IPS-NIHi7 (cell line): ENCODE data around the gene SLC11A1.

Experiments
- DNase-seq: peaks from one replicate; pipeline ENCODE4 v3.0.0; 2012; ENCODE audit warnings: mixed read lengths; ENCODE audit errors: extremely low spot score

The SLC11A1 gene

DNA sequence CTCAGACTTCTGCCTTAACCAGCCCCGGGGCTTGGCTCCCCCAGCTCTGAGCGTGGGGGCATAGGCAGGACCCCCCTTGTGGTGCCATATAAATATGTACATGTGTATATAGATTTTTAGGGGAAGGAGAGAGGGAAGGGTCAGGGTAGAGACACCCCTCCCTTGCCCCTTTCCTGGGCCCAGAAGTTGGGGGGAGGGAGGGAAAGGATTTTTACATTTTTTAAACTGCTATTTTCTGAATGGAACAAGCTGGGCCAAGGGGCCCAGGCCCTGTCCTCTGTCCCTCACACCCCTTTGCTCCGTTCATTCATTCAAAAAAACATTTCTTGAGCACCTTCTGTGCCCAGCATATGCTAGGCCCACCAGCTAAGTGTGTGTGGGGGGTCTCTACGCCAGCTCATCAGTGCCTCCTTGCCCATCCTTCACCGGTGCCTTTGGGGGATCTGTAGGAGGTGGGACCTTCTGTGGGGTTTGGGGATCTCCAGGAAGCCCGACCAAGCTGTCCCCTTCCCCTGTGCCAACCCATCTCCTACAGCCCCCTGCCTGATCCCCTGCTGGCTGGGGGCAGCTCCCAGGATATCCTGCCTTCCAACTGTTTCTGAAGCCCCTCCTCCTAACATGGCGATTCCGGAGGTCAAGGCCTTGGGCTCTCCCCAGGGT lies 23.1 kb downstream of the SLC11A1 start:
- no peak for DNase-seq

DNA sequence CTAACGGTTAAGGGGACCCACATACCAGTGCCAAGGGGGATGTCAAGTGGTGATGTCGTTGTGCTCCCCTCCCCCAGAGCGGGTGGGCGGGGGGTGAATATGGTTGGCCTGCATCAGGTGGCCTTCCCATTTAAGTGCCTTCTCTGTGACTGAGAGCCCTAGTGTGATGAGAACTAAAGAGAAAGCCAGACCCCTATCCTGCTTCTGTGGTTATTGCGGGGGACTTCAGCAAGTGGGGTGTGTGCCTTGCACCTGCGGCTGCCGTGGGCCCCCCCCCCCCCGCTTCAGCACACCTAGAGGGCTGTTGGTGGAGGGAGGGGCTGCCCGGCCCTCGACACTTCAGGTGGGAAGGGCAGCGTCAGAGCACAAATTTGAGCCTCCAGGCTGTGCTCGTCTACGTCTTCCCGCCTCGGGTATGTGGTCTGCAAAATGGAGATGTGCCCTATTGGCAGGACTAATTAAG lies 23.7 kb downstream of the SLC11A1 start:
- DNase-seq: no peak

DNA sequence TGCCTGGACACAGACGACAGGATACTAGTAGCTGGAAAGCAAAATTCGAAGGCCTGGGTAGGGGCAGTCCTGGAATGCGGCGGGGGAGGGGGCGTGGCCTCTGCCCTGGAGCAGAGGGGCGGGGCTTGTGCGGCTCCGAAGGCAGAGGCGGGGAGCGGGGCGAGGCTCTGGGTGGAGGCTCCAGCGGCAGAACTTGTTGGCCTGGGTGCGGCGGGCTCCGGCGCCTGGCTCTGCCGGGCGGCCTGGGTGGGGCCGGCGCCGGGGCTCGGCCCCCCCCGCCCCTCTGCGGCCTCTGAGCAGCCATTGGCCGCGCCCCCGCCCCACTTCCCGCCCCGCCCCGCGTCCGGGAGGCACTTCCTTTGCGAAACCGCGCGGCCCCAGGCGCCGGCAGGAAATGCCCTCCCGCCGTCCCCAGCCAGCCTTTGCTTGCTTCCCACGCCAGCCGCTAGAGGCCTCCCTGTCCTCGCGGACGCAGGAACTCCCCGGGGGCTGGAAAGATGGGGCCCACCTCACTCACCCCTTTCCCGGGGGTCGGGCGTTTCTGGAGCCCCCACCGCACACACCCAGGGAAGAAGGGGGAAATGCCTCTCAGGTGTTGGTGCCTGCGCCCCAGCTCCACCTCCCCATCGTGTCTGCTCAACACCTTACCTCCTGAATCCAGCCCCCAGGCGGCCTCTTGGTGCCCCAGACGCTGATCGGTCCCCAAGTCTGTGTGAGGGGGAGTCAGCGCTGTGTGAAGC lies 24.3 kb downstream of the SLC11A1 start:
- DNase-seq: peak; percentile 97

- DNase-seq: no peak
These were observed 25.0 kb downstream of the SLC11A1 start for GRCh38 chr2:218406949-218407618.

DNA sequence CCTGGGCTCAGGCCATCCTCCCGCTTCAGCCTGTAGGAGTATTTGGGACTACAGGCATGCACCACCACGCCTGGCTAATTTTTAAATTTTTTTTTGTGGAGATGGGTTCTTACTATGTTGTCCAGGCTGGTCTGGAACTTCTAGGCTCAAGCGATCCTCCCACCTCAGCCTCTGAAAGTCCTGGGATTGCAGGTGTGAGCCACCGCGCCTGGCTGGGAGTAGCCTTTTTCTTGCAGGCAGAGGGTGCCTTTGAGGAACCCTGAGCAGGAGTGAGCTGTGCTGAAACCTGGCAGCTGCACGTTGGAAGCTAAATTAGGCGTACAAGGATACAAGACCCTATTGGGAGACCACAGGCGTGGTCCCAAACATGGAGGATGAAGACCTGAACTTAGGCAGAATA lies 25.6 kb downstream of the SLC11A1 start:
- no peak for DNase-seq

DNA sequence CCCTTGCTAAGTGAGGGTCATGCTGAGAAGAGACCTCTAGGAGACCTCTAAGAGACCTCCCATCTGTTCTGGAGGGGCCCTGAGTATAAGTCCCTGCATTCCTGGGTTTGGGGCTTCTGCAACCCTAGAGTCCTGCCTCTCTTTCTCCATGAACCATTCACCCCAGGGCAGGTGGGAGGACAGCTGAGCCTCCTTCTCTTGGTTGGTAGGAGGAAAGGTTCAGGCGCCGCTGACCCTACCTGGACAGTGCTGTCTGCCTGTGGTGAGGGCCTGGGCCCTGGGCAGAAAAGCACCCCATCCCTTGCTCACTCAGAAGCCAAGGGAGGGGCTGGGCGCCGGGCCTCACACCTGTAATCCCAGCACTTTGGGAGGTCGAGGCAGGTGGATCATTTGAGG lies 36.2 kb downstream of the SLC11A1 start:
- DNase-seq: no peak

DNA sequence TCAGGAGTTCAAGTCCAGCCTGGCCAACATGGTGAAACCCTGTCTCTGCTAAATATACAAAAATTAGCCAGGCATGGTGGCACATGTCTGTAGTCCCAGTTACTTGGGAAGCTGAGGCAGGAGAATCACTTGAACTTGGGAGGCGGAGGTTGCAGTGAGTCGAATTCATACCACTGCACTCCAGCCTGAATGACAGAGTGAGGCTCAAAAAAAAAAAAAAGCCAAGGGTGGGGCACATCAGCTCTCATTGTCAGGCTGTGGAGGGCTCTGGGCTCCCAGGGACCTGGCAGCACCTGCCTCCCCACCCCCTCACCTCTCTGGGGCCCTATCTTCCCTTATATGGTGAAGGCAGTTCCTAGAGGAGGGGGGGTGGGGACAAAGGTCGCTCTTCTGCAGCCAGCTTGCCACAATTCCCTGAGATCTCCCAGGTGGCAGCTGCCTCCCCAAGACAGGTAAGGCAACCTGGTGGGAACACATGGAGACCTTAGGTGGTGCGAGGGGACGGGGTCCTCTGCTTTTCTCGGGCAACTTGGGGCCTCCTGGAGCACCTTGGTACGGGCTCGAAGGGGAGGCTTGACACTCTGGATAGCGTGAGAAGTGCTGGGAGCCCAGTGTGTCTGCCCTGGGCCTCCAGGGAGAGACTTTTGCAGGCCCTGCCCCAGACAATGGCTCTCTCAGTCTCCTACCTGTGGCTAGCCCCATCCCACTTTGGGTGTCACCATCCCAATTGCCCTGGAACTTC lies 36.8 kb downstream of the SLC11A1 start, which contains the start of gene VIL1:
TSS of gene VIL1 (plus strand) at position 407 of the 742 bp plus-strand sequence. CDS start 4,656 bp downstream, outside the sequence.
- peak; percentile 71 for DNase-seq

DNA sequence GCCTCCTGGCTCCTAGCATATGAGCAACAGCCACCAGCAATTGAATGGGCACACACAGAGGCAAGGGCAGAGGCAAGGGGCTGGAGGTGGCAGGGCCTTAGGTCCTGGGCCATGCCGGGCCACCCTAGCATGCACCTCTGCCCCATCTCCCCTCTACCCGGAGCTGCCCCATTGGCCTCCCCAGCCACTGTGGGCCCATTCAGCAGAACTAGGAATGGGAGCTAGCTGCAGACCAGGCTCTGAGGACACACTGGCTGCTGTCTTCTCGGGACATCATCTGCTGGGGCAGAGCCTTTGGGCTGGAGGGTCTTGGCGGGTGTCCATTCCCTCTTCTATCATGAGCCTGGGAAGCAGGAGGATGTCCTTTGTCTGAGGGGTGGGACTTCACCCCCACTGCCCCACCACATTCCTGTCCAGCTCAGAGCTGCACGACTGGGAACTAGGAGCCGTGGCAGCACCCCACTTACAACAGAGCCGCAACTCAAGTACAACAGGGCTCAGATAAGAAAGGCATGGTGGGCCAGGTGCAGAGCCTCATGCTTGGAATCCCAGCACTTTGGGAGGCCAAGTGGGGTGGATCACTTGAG lies 37.6 kb downstream of the SLC11A1 start:
- DNase-seq: no peak

DNA sequence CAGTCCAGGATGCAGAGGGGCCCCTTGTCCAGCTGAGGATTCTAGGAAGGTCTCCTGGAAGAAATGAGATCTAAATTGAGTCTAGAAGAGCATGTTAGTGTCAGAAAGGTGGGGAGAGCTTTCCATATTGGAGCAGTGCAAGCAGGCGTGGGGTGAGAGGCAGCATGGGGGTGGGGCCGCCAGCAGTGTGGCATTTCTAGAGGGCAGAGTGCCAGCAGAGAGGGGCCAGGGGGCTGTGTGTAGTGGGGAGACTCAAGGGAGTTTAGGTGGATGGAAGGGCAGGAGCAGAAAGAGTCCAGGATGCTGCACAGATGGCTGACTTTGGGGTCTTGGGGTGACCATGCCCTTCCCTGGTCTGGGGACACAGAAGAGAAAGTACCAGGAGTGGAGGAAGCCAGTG lies 39.0 kb downstream of the SLC11A1 start:
- no peak for DNase-seq

GRCh38 chr2:218422403-218423086 lies 40.5 kb downstream of the SLC11A1 start:
- DNase-seq: no peak

DNA sequence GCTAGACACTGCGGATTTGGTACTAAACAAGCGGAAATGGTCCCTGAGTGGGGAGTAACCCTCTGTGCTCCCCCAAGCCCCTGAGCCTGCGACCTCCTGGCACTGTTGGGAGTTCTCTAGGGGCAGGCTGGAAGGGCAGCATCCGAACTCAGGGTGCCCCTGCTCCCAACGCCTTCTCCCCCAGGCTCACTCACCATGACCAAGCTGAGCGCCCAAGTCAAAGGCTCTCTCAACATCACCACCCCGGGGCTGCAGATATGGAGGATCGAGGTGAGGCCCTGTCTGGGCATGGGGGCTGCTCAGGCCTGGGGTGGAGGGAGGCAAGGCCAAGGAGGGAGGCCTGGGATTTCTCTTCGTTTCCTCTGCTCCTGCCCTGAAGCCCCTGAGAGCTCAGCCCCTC lies 41.5 kb downstream of the SLC11A1 start:
- DNase-seq: no peak

- DNase-seq: no peak
These were observed 43.5 kb downstream of the SLC11A1 start for GRCh38 chr2:218425531-218425930.

GRCh38 chr2:218427741-218428140 lies 45.7 kb downstream of the SLC11A1 start:
- DNase-seq: peak; percentile 40

- no peak for DNase-seq
These were observed 46.9 kb downstream of the SLC11A1 start for GRCh38 chr2:218428846-218429558.

DNA sequence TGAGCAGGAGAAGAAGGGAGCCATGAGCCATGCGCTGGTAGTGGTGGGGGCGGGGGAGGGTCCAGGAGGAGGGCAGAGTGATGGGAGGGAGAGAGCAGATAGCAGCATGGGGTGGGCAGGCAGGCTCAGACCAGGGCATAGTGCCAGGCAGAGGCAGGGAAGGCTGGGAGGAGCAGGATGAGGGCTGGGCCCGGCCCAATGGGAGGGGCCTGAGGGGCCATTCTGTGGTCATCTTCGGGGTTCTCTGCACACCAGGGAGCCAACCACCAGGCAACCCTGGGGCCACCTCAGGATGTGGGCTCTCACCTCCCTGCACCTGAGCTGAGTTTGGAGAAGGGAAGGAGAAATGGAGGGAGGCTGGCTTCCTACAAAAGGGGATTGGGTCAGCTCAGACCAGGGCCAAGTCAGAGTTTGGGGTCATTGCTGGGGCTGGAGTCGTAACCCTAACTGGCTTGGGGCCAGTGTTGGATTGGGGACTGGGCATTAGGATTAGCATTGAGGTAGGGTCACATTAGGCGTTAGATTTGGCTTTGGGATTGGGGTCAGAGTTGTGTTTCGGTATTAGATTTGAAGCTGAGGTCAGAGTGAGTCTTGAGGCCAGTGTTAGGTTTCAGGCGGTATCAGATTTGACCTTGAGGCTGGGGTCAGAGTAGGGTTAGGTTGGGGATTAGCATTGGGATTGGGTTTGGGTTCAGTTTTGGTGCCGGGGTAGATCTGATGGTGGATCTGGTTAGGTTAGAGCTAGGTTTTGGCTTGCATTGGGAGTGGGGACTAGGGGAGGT lies 48.0 kb downstream of the SLC11A1 start:
- no peak for DNase-seq

DNA sequence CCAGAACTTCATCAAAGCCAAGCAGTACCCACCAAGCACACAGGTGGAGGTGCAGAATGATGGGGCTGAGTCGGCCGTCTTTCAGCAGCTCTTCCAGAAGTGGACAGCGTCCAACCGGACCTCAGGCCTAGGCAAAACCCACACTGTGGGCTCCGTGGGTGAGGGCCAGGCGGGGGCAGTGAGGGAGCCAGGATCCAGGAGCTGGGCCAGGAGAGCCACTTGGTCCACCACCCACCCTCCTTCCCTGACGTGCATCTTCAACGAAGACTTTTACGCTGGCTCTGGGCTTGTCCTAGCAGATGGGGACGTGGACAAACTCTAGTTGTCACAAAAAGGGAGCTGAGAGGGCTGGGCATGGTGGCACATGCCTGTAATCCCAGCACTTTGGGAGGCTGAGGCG lies 48.6 kb downstream of the SLC11A1 start:
- no peak for DNase-seq

- no peak for DNase-seq
These were observed 49.8 kb downstream of the SLC11A1 start for GRCh38 chr2:218431878-218432277.

- DNase-seq: no peak
These were observed 50.7 kb downstream of the SLC11A1 start for GRCh38 chr2:218432676-218433365.

- peak; percentile 7 for DNase-seq
These were observed 52.4 kb downstream of the SLC11A1 start for GRCh38 chr2:218434456-218434855.
